GM12891 (cell line): ENCODE measurements around the gene GABBR1.
"Not testable (repeated sequence)": the region's sequence is repeated elsewhere in the genome, so short reads cannot be mapped to it uniquely, and the experiment has no call there.

ENCODE experiments used
- DNase-seq: peaks from one replicate; pipeline ENCODE4 v3.0.0; 2011; ENCODE audit warnings: low spot score; ENCODE audit not compliant: insufficient read length
- FAIRE-seq: peaks from 2 replicates; lab custom pipeline; 2011; peaks lifted over from hg19 to GRCh38; lab: Jason Lieb, UNC
- PAX5 ChIP-seq: IDR thresholded peaks from 2 replicates; pipeline ENCODE4 v1.6.1; 2011; ENCODE audit warnings: low read length, moderate library complexity, mild to moderate bottlenecking; ENCODE audit not compliant: insufficient read depth, severe bottlenecking
- POLR2A ChIP-seq: IDR thresholded peaks from 2 replicates; pipeline ENCODE4 v1.6.1; 2011; ENCODE audit warnings: low read depth, low read length, control low read depth
- POLR2AphosphoS5 ChIP-seq: IDR thresholded peaks from 2 replicates; pipeline ENCODE4 v1.6.1; 2011; ENCODE audit warnings: low read depth, low read length, control low read depth
- POU2F2 ChIP-seq: IDR thresholded peaks from 2 replicates; pipeline ENCODE4 v1.6.1; 2011; ENCODE audit warnings: low read depth, mild to moderate bottlenecking, control low read depth, low read length, moderate library complexity
- SPI1 ChIP-seq: IDR thresholded peaks from 2 replicates; pipeline ENCODE4 v1.6.1; 2011; ENCODE audit warnings: low read depth, low read length, control low read depth
- TAF1 ChIP-seq: IDR thresholded peaks from 2 replicates; pipeline ENCODE4 v1.6.1; 2011; ENCODE audit warnings: low read depth, low read length, control low read depth

The GABBR1 gene

GRCh38 chr6:29671026-29671425 is 38.0 kb upstream of the GABBR1 start:
- FAIRE-seq, result no peak
- no peak for DNase-seq
- TF ChIP-seq POLR2A, result no peak
- TF ChIP-seq TAF1, result no peak
- no peak for TF ChIP-seq POU2F2
- TF ChIP-seq POLR2AphosphoS5, result no peak
- no peak for TF ChIP-seq SPI1
- TF ChIP-seq PAX5, result no peak

- FAIRE-seq, result no peak
- TF ChIP-seq PAX5, result no peak
- no peak for TF ChIP-seq POLR2A
- no peak for TF ChIP-seq SPI1
- no peak for TF ChIP-seq POU2F2
- TF ChIP-seq POLR2AphosphoS5, result no peak
- no peak for TF ChIP-seq TAF1
- DNase-seq, result no peak
These were observed 34.2 kb upstream of the GABBR1 start for GRCh38 chr6:29667158-29667557.

- FAIRE-seq (no peak), DNase-seq (no peak)
- TF ChIP-seq TAF1 (no peak), SPI1 (no peak), POLR2A (no peak), POLR2AphosphoS5 (no peak), POU2F2 (no peak)
These were observed 33.8 kb upstream of the GABBR1 start for GRCh38 chr6:29666826-29667130.

- DNase-seq (no peak), FAIRE-seq (no peak)
- TF ChIP-seq POU2F2 (no peak), POLR2AphosphoS5 (no peak), POLR2A (no peak), TAF1 (no peak), SPI1 (no peak), PAX5 (no peak)
These were observed 33.2 kb upstream of the GABBR1 start for GRCh38 chr6:29665942-29666825.

- TF ChIP-seq SPI1 (no peak), TAF1 (no peak), POLR2A (no peak), POLR2AphosphoS5 (no peak), POU2F2 (no peak), PAX5 (no peak)
- DNase-seq (no peak), FAIRE-seq (no peak)
These were observed 30.5 kb upstream of the GABBR1 start for GRCh38 chr6:29663300-29664042.

- FAIRE-seq, DNase-seq: not testable (repeated sequence)
These were observed 28.6 kb upstream of the GABBR1 start for GRCh38 chr6:29661502-29662141.

GRCh38 chr6:29661071-29661470 is 28.1 kb upstream of the GABBR1 start:
- TF ChIP-seq PAX5, result no peak
- TF ChIP-seq TAF1, result no peak
- no peak for TF ChIP-seq POLR2AphosphoS5
- no peak for TF ChIP-seq POU2F2
- TF ChIP-seq SPI1, result no peak
- no peak for TF ChIP-seq POLR2A
- FAIRE-seq, result no peak
- DNase-seq, result no peak

- DNase-seq, result no peak
- TF ChIP-seq POU2F2 (no peak), TAF1 (no peak), PAX5 (no peak), POLR2AphosphoS5 (no peak), SPI1 (no peak), POLR2A (no peak)
- no peak for FAIRE-seq
These were observed 23.8 kb upstream of the GABBR1 start, which contains the start of gene MOG for GRCh38 chr6:29656798-29657197. TSS of gene MOG (plus strand) at chr6:29657092. CDS start at chr6:29657210, 118 bp downstream.

- TF ChIP-seq POLR2AphosphoS5 (no peak), POLR2A (no peak), PAX5 (no peak), POU2F2 (no peak), TAF1 (no peak), SPI1 (no peak)
- peak; percentile 85 for FAIRE-seq
These were observed 23.2 kb upstream of the GABBR1 start for GRCh38 chr6:29656157-29656556.

GRCh38 chr6:29655658-29656057 is 22.7 kb upstream of the GABBR1 start:
- DNase-seq, result no peak
- FAIRE-seq, result no peak
- TF ChIP-seq POLR2AphosphoS5 (no peak), SPI1 (no peak), TAF1 (no peak), POLR2A (no peak)

More at GRCh38 chr6:29656157-29656556, 23.2 kb upstream of the GABBR1 start:
- no peak for DNase-seq
